Amygdala (tissue), 56 donors: ENCODE results near the gene SLC1A4.
A peak's percentile ranks its signal among the peaks of the same experiment; 100 is the strongest.

Experiments
- DNase-seq, 56 donors: peaks; one replicate each; lab custom pipeline; 2025; lab: John Stamatoyannopoulos, UW

SLC1A4 gene

DNA sequence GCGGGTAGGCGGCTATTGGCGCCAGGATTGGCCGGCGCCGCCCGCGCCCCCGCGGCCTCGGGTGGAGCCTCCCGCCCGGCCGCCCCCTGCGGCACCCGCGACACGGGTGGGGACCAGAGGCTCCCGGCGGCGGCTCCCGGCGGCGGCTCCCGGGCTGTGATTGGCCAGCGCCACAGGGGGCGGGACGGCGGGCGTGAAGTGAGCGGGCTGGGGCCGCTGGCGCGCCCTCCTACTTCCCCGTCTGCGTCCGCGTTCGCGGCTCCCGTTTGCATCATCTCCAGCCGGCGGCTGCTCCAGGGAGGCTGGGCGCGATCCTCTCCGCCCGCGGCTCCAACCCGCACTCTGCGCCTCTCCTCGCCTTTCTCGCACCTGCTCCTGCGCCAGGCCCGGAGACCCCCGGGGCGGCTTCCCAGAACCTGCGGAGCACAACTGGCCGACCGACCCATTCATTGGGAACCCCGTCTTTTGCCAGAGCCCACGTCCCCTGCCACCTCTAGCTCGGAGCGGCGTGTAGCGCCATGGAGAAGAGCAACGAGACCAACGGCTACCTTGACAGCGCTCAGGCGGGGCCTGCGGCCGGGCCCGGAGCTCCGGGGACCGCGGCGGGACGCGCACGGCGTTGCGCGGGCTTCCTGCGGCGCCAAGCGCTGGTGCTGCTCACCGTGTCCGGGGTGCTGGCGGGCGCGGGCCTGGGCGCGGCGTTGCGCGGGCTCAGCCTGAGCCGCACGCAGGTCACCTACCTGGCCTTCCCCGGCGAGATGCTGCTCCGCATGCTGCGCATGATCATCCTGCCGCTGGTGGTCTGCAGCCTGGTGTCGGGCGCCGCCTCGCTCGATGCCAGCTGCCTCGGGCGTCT is at the start of gene SLC1A4:
Gene SLC1A4 (plus strand): TSS at position 274 of the 856 bp plus-strand sequence. CDS start 245 bp downstream, at position 519.
- DNase-seq, result peak; percentile 29 to 96 (median 87)

DNA sequence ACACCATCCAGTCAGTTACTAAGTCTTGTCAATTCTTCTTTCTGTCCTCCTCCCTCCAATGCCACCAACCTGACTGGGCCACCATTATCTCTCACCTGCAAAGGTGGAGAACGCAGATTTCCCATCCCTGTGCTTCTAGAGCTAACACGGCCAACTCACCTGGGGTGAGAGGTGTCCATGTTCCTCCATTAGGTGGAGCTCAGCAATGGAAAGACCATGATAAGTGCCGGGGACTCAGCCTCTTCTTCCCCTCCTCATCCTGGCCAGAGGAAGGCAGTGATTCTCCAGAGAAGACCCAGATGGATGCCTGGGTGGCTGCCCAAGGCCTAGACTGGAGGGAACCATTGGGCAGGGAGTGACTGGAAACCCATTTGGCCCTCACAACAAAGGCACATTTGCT is 48.1 kb upstream of the SLC1A4 start:
- DNase-seq, result no peak

DNA sequence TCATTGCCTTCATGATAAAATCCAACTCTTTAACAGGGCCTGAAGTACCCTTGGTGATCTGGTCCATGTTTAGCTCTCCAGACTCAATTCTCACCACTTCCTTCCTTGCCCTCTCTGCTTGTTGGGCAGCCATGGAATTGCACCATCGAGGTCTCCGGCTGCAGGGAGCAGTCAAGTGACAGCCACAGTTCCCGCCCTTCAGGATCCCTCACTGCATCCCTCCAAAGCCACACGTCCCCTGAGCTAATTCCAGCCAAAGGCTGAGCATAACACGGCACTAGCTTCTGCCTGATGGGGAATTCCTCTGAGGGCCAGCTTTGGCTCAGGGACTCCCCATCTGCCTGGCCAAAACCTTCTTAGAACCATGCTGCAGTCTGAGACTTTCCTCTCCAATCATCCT is 47.4 kb upstream of the SLC1A4 start:
- no peak for DNase-seq

DNA sequence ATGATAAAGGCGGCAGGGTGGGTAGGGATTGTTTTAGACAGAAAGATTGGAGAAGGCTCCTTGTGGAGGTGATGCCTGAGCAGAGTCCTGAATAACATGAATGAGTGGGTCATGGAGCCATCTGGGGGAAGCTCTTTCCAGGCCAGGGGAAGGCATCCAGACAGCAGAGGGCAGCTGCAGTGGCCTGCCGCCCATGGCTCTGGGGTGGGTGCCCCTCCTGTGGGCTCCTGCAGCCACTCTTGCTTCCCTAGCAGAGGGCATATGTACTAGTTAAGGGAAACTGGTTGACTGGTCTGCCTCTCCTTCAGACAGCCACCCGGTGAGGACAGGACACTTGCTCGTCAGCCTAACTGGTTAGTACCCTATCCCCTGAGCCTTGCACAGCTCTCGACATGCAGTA is 46.5 kb upstream of the SLC1A4 start:
- peak in 20 of 56 donors; percentile 9 to 63 (median 19) for DNase-seq

DNA sequence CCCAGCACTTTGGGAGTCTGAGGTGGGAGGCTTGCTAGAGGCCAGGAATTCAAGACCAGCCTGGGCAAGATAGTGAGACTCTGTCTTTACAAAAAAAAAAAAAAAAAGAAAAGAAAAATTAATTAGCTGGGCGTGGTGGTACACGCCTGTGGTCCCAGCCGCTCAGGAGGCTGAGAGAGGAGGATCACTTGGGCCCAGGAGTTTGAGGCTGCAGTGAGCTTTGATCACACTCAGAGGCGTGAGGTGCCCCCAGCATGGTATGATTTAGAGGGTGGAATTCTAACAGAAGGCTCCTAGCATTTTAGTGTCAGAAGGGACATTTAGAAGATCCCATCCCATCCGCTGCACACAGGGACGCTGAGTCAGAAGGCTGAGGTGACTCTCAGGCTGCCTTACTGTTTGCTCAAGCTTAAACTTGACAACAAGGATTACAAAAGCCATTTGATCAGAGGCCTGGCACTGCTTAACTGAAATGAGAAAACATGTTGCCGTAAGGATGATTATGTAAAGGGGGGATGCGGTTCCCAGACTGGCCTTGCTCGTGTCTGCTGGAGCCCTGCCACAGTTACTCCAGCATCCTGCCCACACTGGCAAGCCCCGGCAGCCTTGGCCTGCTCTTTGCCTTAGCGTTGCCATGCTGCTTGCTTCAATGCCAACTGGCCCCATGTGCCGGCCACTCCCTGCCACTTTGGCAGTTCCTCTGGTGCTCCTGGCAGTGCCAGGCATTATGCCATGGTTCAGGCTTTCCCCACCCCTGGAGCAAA is 45.6 kb upstream of the SLC1A4 start:
- peak in 51 of 56 donors; percentile 18 to 92 (median 63) for DNase-seq

DNA sequence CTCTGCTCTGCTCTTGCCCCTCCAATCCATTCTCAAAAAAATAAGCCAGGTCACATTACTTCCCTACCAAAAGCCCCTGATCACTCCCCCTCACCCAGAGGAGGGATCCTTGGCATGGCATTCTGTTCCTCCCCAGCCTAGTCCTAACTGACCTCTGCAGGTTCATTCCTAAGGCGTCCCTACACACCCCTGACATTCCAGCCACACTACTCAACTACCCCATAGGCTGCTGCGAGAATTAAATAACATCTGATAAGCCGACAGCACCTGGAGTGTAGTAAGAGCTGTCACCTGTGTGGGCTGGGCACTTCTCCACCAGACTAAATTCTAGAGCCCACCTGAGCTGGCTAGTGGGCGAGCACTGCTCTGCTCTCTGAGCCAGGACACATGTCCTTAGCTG is 44.7 kb upstream of the SLC1A4 start:
- DNase-seq, result no peak

DNA sequence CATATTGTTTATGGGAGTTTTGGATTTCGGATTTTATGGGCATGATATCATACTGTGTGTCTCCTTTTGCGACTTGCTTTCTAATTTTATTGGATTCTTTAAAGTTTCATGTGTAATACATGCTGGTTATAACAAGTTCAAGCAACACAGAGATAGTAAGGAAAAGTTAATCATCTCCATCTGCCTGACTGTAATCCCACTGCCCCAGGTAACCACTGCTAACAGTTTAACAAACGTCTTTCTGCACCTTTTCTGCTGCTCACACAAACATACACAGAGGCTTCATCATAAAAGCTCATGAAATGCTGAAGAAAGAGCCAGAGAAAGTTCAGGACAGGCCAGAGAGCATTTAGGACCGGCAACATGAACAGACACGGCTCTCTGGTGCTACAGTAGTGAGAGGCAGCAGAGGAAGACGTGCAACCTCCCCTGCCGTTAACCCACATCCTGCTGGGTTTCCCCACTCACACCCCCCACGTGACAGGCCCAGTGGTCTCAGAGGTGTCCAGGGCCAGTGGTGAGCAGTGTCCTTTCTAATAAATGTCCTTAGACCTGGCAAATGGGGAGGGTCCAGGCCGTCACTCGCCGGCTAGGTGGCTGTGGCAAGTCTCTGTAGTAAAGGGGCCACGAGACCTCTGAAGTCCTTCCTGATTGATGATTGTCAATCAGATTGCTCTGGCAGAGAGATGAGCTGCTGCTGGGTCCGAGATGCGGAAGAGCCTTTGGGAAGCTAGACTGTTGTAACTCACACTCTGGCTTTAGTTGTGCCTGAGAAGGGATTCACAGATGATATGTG is 43.0 kb upstream of the SLC1A4 start:
- DNase-seq, result peak in 2 of 56 donors; percentile 7 to 9

DNA sequence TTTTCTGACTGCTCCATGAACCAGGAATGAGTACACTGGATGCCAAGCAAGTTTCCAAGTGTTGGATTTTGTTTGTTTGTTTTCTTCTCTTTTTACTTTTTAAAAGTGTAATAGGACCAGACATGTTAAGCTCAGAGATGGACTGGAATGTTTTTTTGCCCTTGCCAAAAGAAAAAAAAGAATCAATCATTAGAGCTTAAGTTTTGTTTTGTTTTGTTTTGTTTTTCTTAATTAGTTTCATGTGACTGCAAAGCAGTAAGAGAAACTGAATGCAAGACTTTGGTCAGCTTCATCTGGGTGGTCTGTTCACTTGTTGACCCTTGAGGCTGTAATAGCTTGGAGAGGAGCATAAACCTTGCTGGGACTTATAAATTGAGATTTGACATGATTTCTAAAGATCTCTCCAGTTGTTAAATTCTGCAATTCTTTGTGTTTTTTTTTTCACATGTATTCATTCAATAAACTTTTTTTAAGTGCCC is 42.4 kb upstream of the SLC1A4 start:
- DNase-seq, result no peak

DNA sequence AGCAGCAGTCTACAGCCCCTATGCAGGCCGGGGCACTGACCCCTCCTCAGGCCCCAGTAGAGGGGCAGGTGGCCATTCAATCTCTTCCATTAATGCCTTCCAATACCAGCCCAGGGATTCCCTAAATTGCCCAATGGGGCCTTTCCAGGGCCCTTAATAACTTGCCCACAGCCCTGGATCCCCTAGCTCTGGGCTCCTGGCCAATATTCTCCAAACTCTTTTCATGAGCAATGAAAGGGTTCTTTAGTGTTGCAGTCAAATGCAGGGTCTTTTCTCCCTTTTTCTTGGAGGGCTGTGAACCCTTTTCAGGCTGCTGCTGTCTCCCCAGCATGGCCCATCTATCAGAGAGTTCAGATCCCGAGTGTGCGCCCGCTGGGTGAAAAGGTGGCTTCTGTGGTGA is 41.3 kb upstream of the SLC1A4 start:
- DNase-seq, result peak in 21 of 56 donors; percentile 15 to 70 (median 38)

DNA sequence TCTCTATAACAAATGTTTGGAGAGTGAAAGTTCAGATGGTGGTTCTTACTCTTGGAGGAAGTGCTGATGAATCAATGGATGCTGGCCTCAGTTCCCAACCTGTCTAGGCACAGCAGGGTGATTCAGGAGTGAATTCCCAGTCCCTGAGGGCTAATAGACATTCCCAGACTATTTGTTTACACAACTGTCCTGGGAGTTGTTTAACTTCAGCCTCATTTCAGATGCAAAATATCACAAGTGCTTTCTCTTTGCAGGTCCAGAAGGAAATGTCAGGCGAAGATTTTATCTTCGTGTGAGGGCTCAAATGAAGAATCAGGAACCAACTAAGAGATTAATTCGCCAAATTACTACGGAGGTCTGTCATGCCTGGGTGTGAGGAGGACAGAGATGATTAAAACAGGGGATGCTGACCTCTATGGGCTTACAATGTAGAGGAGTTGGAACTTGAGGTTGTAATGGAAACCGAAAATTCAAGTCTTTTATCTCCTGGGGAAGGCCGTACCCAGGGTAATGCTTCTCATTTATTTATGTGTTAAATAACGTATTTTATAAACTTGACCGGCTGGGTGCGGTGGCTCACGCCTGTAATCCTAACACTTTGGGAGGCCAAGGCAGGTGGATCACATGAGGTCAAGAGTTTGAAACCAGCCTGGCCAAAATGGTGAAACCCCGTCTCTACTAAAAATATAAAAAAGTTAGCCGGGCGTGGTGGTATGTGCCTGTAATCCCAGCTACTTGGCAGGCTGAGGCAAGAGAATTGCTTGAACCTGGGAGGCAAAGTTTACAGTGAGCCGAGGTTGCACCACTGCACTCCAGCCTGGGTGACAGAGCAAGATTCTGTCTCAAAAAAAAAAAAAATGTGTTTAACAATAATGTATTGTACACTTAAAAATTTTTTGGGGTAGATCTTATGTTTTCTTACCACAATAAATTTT is 38.7 kb upstream of the SLC1A4 start:
- no peak for DNase-seq

DNA sequence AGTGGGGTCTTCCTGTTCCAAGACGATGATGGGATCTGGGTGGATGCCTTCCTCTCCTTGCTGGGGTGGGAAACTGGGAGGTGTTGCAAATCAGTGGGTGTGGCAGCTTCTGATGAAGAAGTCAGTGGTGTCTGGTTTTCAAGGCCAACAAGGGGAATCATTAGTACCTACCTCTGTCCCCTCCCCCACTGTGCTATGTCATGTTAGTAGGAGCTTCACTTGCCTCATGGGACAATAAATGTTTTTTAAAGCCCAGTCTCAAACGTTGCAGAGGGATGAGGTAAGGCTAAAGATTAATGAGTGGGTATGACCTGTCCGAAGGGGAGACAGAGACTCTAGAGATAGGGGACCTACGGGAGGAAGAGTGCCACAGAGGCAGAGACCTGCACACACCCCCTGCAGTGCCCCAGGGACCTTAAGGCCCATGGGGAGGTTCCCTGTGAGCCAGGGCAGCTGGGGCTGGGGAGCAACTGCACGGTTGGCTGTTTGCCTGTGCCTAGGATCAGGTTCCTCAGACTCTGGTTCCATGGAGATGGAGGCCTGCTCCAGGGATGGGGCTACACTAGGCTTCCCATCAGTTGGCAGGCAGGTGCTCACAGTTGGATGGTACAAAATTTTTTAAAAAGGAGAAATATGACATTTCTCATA is 37.8 kb upstream of the SLC1A4 start:
- no peak for DNase-seq

DNA sequence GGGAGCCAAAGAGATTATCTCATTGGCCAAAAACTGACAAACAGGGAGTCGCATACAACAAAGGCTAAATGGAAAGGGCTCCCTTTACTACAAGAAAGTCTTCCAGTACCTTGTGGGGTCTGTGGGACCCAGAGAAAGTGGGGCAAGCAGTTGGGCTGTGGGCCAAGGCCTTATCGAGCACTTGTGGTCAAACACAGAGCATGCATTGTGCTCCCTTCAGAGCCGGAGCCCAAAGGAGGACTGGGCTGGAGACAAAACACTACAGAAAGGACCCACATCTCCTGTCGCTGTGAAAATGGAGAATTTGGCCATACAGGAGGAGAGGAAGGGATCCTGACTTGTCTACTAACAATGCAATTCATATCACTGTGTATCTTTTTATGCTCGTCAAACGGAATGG is 37.1 kb upstream of the SLC1A4 start:
- DNase-seq, result peak in 1 of 56 donors; percentile 64

DNA sequence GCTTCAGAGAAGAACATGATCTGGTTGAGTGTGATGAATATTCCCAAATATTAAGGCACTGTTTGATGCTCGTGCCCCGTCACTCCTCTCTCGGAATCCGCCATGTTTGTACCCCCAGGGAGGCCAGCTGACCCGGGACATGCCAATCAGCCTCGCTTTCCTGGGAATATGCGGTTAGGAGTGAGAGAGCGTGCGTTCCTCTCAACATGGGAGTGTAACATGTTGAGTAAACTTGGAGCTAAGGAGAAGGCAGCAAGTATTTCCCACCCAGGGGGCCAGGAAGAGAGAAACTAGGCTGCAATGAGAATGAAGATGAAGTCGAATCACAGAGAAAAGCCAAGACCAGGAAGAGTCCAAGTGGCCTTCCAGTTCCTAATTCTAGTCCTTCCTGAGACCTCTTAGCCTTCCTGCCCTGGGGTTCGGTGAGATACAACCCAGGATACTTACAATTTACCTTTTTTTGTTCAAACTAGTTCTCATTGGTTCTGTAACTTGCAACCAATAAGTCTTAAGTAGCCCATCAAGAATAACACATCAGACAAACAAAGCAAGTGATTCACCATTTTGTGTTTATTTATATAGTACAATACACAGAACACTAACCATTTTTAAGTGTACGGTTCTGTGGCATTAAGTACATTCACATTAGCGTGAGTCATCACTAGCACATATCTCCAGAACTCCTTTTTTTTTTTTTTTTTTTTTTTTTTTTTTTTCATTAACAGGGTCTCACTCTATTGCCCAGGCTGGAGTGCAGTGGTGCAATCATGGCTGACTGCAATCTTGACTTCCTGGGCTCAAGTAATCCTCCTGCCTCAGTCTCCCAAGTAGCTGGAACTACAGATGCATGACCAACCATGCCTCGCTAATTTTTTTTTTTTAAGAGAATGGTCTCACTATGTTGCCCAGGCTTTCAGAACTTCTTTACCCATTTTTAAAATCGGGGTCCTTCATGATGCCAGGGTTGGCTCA is 36.4 kb upstream of the SLC1A4 start:
- no peak for DNase-seq

DNA sequence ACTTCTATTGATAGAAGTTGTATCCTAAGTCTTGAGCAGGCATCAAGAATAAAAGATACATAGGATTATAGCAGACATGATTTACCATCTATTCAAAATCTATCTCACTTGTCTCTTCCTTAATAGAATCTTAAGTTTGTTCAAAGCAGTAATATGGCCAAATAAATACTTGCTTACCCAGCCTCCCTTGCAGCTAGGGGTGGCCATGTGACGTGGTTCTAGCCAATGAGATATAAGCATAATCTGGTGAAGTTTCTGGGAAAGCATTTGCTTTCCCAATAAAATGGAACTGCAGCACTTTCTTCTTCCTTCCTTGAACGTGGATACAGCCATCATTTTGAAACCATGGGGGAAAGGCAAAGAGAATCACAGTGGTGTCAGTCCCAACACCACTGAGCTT is 33.7 kb upstream of the SLC1A4 start:
- DNase-seq, result no peak

DNA sequence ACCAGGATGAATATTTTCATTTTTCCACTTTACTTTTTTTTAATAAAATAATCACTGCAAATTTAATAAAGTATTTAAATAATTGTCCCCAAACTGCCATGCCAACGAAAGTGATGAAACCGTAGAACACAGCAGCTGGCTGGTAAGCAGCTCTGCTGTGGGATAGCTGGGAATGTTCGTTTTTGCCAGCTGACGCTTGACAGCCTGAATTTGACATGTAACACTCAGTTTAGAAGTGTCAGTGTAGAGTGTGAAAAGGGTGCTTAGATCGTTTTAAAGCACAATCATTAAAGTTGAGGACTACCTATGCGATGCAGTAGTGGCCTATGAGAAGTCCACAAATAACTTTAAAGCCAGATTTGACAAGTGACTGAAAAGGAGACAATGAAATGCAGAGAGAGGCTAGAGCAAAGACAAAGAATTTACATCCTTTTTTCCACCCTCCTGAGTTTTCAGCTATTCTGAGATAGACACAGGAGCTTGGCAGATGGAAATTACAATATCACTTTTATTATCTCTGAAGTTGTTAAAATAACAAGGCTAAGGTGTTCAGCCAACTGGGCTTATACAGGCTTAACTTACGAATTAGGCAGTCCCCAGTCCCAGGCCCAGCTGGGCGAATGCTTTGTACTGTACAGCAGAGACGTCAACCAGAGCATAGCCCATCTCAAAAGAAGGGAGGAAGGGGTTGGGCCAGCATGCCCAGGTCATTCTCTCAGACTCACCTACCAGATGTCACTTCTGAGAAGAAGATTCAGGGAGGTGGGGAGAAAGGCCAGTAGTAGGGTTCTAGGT is 31.9 kb upstream of the SLC1A4 start:
- DNase-seq, result no peak

DNA sequence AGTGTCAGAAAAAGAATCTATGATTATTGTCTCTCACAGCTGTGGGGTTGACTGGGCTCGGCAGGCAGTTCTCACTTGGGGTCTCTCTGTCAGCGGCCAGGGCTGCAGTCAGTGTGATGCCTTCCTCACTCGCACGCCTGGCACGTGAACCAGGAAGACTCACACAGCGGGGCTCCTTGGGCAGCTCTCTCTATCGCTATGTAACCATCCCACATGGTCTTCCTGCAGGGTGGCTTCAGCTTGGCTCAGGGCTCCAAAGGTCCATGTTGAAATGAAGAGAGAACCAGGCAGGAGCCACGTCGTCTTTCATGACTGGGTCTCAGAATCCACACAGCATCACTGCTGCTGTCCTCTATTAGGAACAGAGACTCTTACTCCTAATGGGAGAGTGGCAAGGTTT is 30.6 kb upstream of the SLC1A4 start:
- DNase-seq, result no peak

DNA sequence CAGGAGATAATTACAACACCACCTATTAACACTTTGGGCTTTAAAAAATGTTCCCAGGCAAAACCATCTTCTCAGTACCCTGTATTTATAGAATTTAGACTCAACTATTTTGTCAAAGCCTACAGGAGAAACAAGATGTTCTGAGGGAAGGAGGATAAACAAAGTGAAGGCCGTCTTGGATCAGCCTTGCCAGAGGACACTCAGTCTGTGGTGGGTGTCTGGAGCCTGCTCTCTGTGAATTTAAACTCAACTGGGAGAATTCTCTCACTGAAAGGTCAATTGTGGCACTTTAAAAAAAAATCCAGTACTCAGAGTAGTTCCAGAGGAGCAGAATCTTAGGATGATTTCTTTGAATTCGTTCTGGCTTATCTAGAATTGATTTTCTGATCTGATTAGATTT is 28.4 kb upstream of the SLC1A4 start:
- no peak for DNase-seq
